ENCODE measurements around the gene ARTN. TPM values are rescaled to one million over a fixed set of nuclear protein-coding genes. Genes with fewer than 3 reads are reported as not detected.

ARTN gene
- total and polyA plus RNA-seq, 4 donors: 0.61 to 3.2 (median 1.9) TPM; not detected in 1

DNA sequence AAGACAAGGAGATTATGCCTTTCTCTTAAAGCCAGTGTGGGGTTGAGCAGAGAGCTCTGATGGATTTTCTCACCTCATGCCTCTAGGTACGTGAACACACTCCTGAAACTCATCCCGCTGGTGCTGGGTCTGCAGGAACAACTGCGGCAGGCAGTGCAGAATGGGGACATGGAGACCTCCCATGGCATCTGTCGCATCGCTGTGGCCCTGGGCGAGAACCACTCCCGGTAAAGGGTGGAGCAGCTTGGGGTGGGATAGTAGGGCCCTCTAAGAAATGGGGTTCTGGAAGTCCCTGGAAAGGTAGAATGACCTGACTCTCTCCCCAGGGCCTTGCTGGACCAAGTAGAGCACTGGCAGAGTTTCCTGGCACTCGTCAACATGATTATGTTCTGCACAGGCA is 22.6 kb downstream of the ARTN start:
- Histone ChIP-seq H3K4me3 (ENCODE audit: low read depth, low read length) (no peak overlapping the region), H3K4me1 (ENCODE audit: control insufficient read depth, insufficient read depth, low read length) (peaks cover 18% of the 10 kb centered on the region)
- WGBS (ENCODE audit: insufficient coverage): 97% methylated on average over 8 of the region's 8 CpGs

DNA sequence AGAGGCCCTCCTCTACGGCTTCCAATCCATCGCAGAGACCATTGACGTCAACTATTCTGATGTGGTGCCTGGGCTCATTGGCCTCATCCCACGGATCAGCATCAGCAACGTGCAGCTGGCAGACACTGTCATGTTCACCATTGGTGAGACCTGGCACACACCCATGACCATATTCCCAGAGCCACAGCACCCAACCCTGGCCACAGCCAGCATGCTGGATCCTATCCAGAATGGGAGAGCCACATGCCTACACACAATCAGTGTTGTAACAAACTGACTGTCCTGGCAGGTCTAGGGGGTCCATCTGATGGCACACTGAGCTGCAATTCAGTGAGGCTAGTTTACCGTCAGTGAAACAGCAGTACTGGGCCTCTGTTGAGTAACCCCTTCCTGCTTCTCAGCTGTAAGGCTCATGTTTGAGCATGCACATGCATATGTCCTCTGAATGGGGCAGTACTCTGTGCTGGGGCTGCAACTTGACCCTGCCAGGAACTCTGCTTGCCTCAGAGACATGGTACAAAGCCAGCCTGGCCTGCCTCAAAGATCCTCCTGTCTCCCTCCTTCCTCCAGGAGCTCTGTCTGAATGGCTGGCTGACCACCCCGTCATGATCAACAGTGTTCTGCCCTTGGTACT is 23.9 kb downstream of the ARTN start:
- no peak for DNase-seq (ENCODE audit: low read depth in 4 of 6, low spot score in 6 of 6)
- peaks cover 18% of the 10 kb centered on the region for H3K4me1 ChIP-seq (ENCODE audit: control insufficient read depth, insufficient read depth, low read length)
- no peaks in the 10 kb centered on the region for H3K27me3 ChIP-seq (ENCODE audit: control insufficient read depth, insufficient read depth, low read length)
- no peak overlapping the region for H3K27ac ChIP-seq (ENCODE audit: low read depth, low read length)
- H3K9me3 ChIP-seq (ENCODE audit: control insufficient read depth, insufficient read depth, low read length): no peaks in the 10 kb centered on the region
- peaks cover 54% of the 10 kb centered on the region for H3K36me3 ChIP-seq (ENCODE audit: control insufficient read depth, insufficient read depth, low read length)
- WGBS (ENCODE audit: insufficient coverage): 88% methylated on average over 7 of the region's 7 CpGs
- no peak overlapping the region for H3K4me3 ChIP-seq (ENCODE audit: low read depth, low read length)

More for the DNA sequence above, 22.6 kb downstream of the ARTN start:
- H3K27me3 ChIP-seq (ENCODE audit: control insufficient read depth, insufficient read depth, low read length): no peaks in the 10 kb centered on the region
- H3K9me3 ChIP-seq (ENCODE audit: control insufficient read depth, insufficient read depth, low read length): no peaks in the 10 kb centered on the region
- no peak overlapping the region for H3K27ac ChIP-seq (ENCODE audit: low read depth, low read length)
- peaks cover 44% of the 10 kb centered on the region for H3K36me3 ChIP-seq (ENCODE audit: control insufficient read depth, insufficient read depth, low read length)
- DNase-seq (ENCODE audit: low read depth in 4 of 6, low spot score in 6 of 6): no peak

DNA sequence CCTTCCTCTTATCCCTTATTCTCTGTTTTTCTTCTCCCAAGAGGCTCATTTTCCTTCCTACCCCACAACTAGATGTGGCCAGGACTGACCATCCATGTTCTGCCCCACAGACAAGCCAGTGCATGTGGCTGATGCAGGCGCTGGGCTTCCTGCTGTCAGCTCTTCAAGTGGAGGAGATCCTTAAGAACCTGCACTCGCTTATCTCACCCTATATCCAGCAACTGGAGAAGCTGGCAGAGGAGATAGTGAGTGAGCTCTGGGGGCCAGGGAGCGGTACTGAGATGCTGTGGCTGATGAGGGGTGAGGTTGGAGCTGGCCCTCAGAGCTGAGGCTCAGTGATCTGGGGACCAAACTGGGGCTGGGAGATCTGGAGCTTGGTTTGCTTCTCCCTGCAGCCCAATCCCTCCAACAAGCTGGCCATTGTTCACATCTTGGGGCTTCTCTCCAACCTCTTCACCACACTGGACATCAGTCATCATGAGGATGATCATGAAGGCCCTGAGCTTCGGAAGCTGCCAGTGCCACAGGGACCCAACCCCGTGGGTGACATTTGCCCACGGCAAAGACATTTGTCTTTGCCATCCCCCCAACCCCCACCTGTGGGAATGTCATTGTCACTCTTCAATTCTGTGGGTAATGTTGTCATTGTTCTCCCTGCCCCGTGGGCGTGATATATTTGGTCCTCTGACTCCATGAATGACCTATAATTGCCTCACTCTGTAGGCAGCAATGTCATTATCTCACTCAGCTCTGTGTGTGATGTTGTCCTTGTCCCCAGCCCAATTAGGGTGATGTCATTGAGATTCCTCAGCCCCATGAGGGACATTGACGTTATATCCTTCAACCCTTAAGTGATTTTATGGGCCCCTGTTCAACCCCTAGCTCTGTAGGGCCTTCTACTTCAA is 25.0 kb downstream of the ARTN start:
- DNase-seq (ENCODE audit: low read depth in 4 of 6, low spot score in 6 of 6): peak in 1 of 6 donors; percentile 47
- Histone ChIP-seq H3K27me3 (ENCODE audit: control insufficient read depth, insufficient read depth, low read length) (no peaks in the 10 kb centered on the region), H3K36me3 (ENCODE audit: control insufficient read depth, insufficient read depth, low read length) (peaks cover 59% of the 10 kb centered on the region), H3K4me3 (ENCODE audit: low read depth, low read length) (no peak overlapping the region), H3K9me3 (ENCODE audit: control insufficient read depth, insufficient read depth, low read length) (no peaks in the 10 kb centered on the region), H3K4me1 (ENCODE audit: control insufficient read depth, insufficient read depth, low read length) (peaks cover 9% of the 10 kb centered on the region), H3K27ac (ENCODE audit: low read depth, low read length) (no peak overlapping the region)
- WGBS (ENCODE audit: insufficient coverage): 72% methylated on average over 2 of the region's 9 CpGs

DNA sequence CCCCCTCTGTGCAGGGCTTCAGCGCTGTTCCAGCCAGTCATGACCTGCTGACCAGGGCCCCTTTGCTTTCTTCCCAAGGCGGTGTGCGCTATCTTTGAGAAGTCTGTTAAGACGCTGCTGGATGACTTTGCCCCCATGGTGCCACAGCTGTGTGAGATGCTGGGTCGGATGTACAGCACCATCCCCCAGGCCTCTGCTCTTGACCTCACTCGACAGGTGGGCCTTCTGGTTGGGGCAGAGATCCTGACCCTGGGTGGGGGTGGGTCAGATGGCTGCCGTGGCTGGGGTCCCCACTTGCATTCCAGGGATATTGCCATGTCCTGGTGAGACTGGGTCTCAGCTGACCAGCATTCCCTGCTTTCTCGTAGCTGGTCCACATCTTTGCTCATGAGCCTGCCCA is 27.2 kb downstream of the ARTN start:
- no peak overlapping the region for H3K27ac ChIP-seq (ENCODE audit: low read depth, low read length)
- H3K9me3 ChIP-seq (ENCODE audit: control insufficient read depth, insufficient read depth, low read length): no peaks in the 10 kb centered on the region
- H3K4me1 ChIP-seq (ENCODE audit: control insufficient read depth, insufficient read depth, low read length): no peaks in the 10 kb centered on the region
- no peaks in the 10 kb centered on the region for H3K27me3 ChIP-seq (ENCODE audit: control insufficient read depth, insufficient read depth, low read length)
- H3K4me3 ChIP-seq (ENCODE audit: low read depth, low read length): no peak overlapping the region
- DNase-seq (ENCODE audit: low read depth in 4 of 6, low spot score in 6 of 6): no peak
- peaks cover 78% of the 10 kb centered on the region for H3K36me3 ChIP-seq (ENCODE audit: control insufficient read depth, insufficient read depth, low read length)
- 89% methylated on average over 8 of the region's 8 CpGs for WGBS (ENCODE audit: insufficient coverage)

DNA sequence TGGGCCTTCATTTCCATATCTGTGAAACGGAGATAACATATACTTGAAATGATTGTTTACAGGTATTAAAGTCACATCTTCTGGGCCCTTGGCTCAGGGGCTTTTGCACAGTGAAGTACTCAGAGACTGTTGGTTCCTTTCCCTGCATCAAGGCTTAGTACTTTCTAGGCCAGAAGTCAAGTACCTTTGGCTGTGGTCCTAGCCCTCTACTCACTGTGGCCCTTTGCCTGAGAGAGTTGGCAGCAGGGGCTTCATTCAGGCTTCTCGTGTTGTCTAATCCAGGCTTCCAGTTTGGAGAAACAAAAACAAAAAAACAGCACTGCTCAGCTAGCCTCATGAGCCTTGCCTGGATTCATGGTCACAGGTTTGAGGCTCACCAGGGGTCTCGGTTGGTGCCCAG is 28.1 kb downstream of the ARTN start:
- Histone ChIP-seq H3K36me3 (ENCODE audit: control insufficient read depth, insufficient read depth, low read length) (peaks cover 80% of the 10 kb centered on the region), H3K27me3 (ENCODE audit: control insufficient read depth, insufficient read depth, low read length) (no peaks in the 10 kb centered on the region), H3K9me3 (ENCODE audit: control insufficient read depth, insufficient read depth, low read length) (no peaks in the 10 kb centered on the region), H3K4me1 (ENCODE audit: control insufficient read depth, insufficient read depth, low read length) (no peaks in the 10 kb centered on the region), H3K27ac (ENCODE audit: low read depth, low read length) (no peak overlapping the region), H3K4me3 (ENCODE audit: low read depth, low read length) (no peak overlapping the region)
- peak in 1 of 6 donors; percentile 24 for DNase-seq (ENCODE audit: low read depth in 4 of 6, low spot score in 6 of 6)
- WGBS (ENCODE audit: insufficient coverage): 77% methylated on average over 2 of the region's 3 CpGs

DNA sequence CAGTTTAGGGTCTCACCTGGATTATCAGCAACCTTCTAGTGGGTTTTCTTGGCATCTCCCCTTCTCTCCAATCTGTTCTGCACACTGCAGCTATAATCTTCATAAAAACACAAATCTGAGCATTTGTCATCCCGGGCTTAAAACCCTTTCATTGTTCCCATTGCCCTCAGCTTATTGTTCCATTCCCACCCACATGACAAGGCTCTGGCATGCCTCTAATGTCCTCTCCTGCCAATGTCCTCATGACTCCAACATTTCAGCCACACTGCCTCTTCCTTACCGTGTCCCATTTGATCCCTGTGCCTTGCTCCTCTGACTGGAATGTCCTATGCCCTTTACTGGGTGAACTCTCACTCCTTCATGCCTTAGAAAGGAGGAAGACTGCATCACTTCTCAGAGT is 28.7 kb downstream of the ARTN start:
- DNase-seq (ENCODE audit: low read depth in 4 of 6, low spot score in 6 of 6): no peak
- Histone ChIP-seq H3K4me3 (ENCODE audit: low read depth, low read length) (no peak overlapping the region), H3K27ac (ENCODE audit: low read depth, low read length) (no peak overlapping the region), H3K36me3 (ENCODE audit: control insufficient read depth, insufficient read depth, low read length) (peaks cover 80% of the 10 kb centered on the region), H3K9me3 (ENCODE audit: control insufficient read depth, insufficient read depth, low read length) (no peaks in the 10 kb centered on the region), H3K4me1 (ENCODE audit: control insufficient read depth, insufficient read depth, low read length) (no peaks in the 10 kb centered on the region), H3K27me3 (ENCODE audit: control insufficient read depth, insufficient read depth, low read length) (no peaks in the 10 kb centered on the region)
- 100% methylated on average over 2 of the region's 2 CpGs for WGBS (ENCODE audit: insufficient coverage)

DNA sequence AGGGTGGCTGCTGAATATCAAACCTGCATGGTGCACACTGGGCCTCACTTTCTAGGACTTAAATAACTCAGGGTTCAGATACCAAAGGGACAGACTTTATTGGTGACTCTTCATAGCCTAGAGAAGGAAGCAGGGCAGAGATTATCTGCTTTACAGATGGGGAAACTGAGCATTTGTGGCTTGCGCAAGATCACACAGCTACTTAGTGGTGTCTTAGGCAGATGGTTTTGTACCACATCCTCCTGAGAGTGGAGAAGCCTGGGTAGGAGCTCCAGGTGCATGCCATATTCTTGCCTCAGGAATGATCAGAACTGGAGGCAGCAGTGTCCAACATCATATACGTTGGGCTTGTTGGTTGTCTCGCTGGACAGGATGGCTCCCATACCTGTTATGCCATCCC is 29.4 kb downstream of the ARTN start:
- H3K27ac ChIP-seq (ENCODE audit: low read depth, low read length): no peak overlapping the region
- H3K4me1 ChIP-seq (ENCODE audit: control insufficient read depth, insufficient read depth, low read length): no peaks in the 10 kb centered on the region
- H3K36me3 ChIP-seq (ENCODE audit: control insufficient read depth, insufficient read depth, low read length): peaks cover 79% of the 10 kb centered on the region
- no peaks in the 10 kb centered on the region for H3K9me3 ChIP-seq (ENCODE audit: control insufficient read depth, insufficient read depth, low read length)
- H3K4me3 ChIP-seq (ENCODE audit: low read depth, low read length): no peak overlapping the region
- 95% methylated on average over 3 of the region's 3 CpGs for WGBS (ENCODE audit: insufficient coverage)
- DNase-seq (ENCODE audit: low read depth in 4 of 6, low spot score in 6 of 6): no peak
- no peaks in the 10 kb centered on the region for H3K27me3 ChIP-seq (ENCODE audit: control insufficient read depth, insufficient read depth, low read length)

DNA sequence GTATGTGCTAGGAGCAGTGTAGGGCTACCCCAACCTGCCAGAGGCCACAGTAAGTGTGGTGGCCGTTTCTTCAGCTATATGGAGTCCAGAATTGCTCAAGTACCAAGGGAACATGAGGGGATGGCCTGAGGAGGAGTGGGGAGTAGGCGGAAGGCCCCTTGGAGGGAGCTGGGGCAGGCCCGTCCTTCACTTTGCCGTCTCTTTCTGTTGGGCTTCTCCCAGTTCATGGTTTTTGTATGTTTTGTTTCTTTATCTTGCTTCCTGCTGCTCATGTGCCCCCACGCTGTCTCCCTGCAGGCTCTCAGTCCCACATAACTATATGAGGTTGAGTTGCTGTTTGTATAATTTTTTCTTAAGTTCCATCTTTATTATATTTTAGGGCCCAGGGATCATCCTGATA is 30.3 kb downstream of the ARTN start:
- Histone ChIP-seq H3K27ac (ENCODE audit: low read depth, low read length) (no peak overlapping the region), H3K9me3 (ENCODE audit: control insufficient read depth, insufficient read depth, low read length) (no peaks in the 10 kb centered on the region), H3K4me1 (ENCODE audit: control insufficient read depth, insufficient read depth, low read length) (no peaks in the 10 kb centered on the region), H3K27me3 (ENCODE audit: control insufficient read depth, insufficient read depth, low read length) (no peaks in the 10 kb centered on the region), H3K4me3 (ENCODE audit: low read depth, low read length) (no peak overlapping the region), H3K36me3 (ENCODE audit: control insufficient read depth, insufficient read depth, low read length) (peaks cover 70% of the 10 kb centered on the region)
- no peak for DNase-seq (ENCODE audit: low read depth in 4 of 6, low spot score in 6 of 6)
- WGBS (ENCODE audit: insufficient coverage): 80% methylated on average over 1 of the region's 5 CpGs

DNA sequence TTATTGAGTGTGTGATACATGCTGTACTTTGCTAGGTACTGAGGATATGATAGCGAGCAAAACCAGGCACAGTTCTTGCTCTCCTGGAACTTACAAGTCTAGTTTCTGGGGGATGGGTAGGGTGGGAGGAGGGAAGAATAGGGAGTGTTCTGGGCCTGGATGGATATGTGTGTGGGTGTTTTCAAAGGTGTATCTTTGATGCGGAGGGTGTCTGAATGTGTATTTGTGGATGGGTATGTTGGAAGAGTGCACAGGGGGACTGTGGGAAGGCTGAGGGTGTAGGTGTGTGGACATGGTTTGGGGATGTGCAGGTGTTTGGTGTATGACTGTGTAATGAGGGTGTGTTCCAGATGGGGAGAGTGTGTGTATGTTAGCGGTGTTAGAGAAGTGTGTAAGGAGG is 31.7 kb downstream of the ARTN start:
- H3K27ac ChIP-seq (ENCODE audit: low read depth, low read length): no peak overlapping the region
- no peaks in the 10 kb centered on the region for H3K27me3 ChIP-seq (ENCODE audit: control insufficient read depth, insufficient read depth, low read length)
- no peak for DNase-seq (ENCODE audit: low read depth in 4 of 6, low spot score in 6 of 6)
- WGBS (ENCODE audit: insufficient coverage): 94% methylated on average over 3 of the region's 3 CpGs
- no peak overlapping the region for H3K4me3 ChIP-seq (ENCODE audit: low read depth, low read length)
- no peaks in the 10 kb centered on the region for H3K9me3 ChIP-seq (ENCODE audit: control insufficient read depth, insufficient read depth, low read length)
- H3K36me3 ChIP-seq (ENCODE audit: control insufficient read depth, insufficient read depth, low read length): peaks cover 64% of the 10 kb centered on the region
- H3K4me1 ChIP-seq (ENCODE audit: control insufficient read depth, insufficient read depth, low read length): peaks cover 7% of the 10 kb centered on the region
